Measurements from ENCODE around the gene TBC1D2B.
"Not testable (repeated sequence)": the region's sequence is repeated elsewhere in the genome, so short reads cannot be mapped to it uniquely, and the experiment has no call there.

Gene TBC1D2B

GRCh38 chr15:77982127-77982490, 95.4 kb downstream of the TBC1D2B start:
- H3K9me2 ChIP-seq (replicated peaks; ENCODE audit: insufficient read depth, low read length): no peaks in the 10 kb centered on the region
- no peak overlapping the region for H3K4me2 ChIP-seq (ENCODE audit: low read depth, low read length, poor library complexity, severe bottlenecking)
- H3K4me3 ChIP-seq (ENCODE audit: insufficient read depth, low read length, poor library complexity, severe bottlenecking): no peak overlapping the region
- H3K9me3 ChIP-seq (ENCODE audit: insufficient read depth, low read length): no peaks in the 10 kb centered on the region
- no peaks in the 10 kb centered on the region for H3K27me3 ChIP-seq (ENCODE audit: low read length)
- no peaks in the 10 kb centered on the region for H3K36me3 ChIP-seq (ENCODE audit: low read length)
- no peak overlapping the region for H3K27ac ChIP-seq (ENCODE audit: low read depth, low read length)
- H3F3A ChIP-seq (ENCODE audit: insufficient read depth): no peaks in the 10 kb centered on the region
- no peaks in the 10 kb centered on the region for H4K20me1 ChIP-seq (ENCODE audit: low read depth, low read length)
- H3K79me2 ChIP-seq (ENCODE audit: insufficient read depth, low read length): no peaks in the 10 kb centered on the region
- TF ChIP-seq EZH2phosphoT487 (conservative IDR thresholded peaks at IDR 0.05; ENCODE audit: low read length) (no peak), CTCF (IDR thresholded peaks at IDR 0.05; ENCODE audit: insufficient read depth, low read length, poor library complexity, severe bottlenecking) (no peak)
- no peak overlapping the region for H3K9ac ChIP-seq (ENCODE audit: low read length)
- H2AFZ ChIP-seq (ENCODE audit: low read depth, low read length, severe bottlenecking): no peak overlapping the region

DNA sequence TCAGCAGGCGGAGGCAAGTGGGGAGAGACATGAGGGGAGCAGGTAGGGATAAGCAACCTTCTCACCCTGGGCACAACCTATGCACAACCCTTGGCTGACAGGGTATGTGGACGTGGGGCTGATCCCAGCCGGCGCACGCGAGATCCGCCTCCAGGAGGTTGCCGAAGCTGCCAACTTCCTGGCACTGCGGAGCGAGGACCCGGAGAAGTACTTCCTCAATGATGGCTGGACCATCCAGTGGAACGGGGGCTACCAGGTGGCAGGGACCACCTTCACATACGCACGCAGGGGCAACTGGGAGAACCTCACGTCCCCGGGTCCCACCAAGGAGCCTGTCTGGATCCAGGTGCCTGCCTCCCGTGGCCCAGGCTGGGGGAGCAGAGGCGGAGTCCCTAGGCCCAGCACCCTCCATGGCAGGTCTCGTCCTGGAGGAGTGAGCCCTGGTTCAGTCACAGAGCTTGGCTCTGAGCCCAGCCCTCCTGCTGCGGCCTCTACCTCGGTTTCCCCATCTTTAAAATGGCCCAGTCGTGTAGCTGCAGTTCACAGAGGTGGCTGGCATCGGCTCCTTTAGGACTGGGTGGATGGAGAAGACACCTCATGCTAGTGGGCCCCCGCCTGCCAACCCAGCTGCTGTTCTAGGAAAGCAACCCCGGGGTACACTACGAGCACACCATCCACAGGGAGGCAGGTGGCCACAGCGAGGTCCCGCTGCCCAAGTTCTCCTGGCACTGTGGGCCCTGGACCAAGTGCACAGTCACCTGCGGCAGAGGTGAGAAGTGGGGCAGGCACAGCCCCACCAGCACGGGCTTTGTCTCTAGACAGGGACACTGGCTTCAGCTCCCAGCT, 96.0 kb downstream of the TBC1D2B start:
- H3F3A ChIP-seq (ENCODE audit: insufficient read depth): no peaks in the 10 kb centered on the region
- H3K79me2 ChIP-seq (ENCODE audit: insufficient read depth, low read length): no peaks in the 10 kb centered on the region
- H3K36me3 ChIP-seq (ENCODE audit: low read length): no peaks in the 10 kb centered on the region
- no peaks in the 10 kb centered on the region for H3K9me2 ChIP-seq (replicated peaks; ENCODE audit: insufficient read depth, low read length)
- H3K27me3 ChIP-seq (ENCODE audit: low read length): no peaks in the 10 kb centered on the region
- H3K9ac ChIP-seq (ENCODE audit: low read length): no peak overlapping the region
- H4K20me1 ChIP-seq (ENCODE audit: low read depth, low read length): no peaks in the 10 kb centered on the region
- no peak overlapping the region for H3K27ac ChIP-seq (ENCODE audit: low read depth, low read length)
- H3K4me3 ChIP-seq (ENCODE audit: insufficient read depth, low read length, poor library complexity, severe bottlenecking): no peak overlapping the region
- TF ChIP-seq CTCF (IDR thresholded peaks at IDR 0.05; ENCODE audit: insufficient read depth, low read length, poor library complexity, severe bottlenecking) (no peak), EZH2phosphoT487 (conservative IDR thresholded peaks at IDR 0.05; ENCODE audit: low read length) (no peak)
- no peaks in the 10 kb centered on the region for H3K9me3 ChIP-seq (ENCODE audit: insufficient read depth, low read length)
- H2AFZ ChIP-seq (ENCODE audit: low read depth, low read length, severe bottlenecking): no peak overlapping the region
- no peak overlapping the region for H3K4me2 ChIP-seq (ENCODE audit: low read depth, low read length, poor library complexity, severe bottlenecking)

GRCh38 chr15:77980674-77981073, 96.8 kb downstream of the TBC1D2B start:
- not testable (repeated sequence) for H3K36me3 ChIP-seq (ENCODE audit: low read length); H3K9me2 ChIP-seq (replicated peaks; ENCODE audit: insufficient read depth, low read length); H4K20me1 ChIP-seq (ENCODE audit: low read depth, low read length); H3K79me2 ChIP-seq (ENCODE audit: insufficient read depth, low read length); H3K4me3 ChIP-seq (ENCODE audit: insufficient read depth, low read length, poor library complexity, severe bottlenecking); H3K9ac ChIP-seq (ENCODE audit: low read length); H3F3A ChIP-seq (ENCODE audit: insufficient read depth); H3K4me2 ChIP-seq (ENCODE audit: low read depth, low read length, poor library complexity, severe bottlenecking); H3K9me3 ChIP-seq (ENCODE audit: insufficient read depth, low read length); H2AFZ ChIP-seq (ENCODE audit: low read depth, low read length, severe bottlenecking); H3K27ac ChIP-seq (ENCODE audit: low read depth, low read length); H3K27me3 ChIP-seq (ENCODE audit: low read length)

DNA sequence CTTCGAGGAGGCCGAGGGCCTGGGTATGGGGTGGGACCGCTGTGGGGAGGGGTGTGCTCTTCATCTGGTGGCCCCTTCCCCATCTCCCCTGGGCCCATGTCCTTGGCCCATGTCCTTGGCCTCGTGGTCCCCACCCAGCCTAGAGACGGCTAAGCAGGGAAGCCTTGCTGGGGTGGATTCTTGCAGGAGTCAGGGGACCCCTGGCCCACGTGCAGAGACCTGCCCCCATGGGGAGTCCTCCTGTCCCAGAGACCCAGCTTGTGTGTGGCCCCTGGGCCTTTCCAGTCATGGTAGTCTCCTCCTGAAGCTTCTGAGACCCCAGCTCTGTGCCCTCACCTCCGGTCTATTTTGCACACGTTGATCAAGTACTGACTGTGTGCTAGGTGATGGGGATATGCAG, 97.4 kb downstream of the TBC1D2B start:
- no peak for TF ChIP-seq EZH2phosphoT487 (conservative IDR thresholded peaks at IDR 0.05; ENCODE audit: low read length)
- no peak for TF ChIP-seq CTCF (IDR thresholded peaks at IDR 0.05; ENCODE audit: insufficient read depth, low read length, poor library complexity, severe bottlenecking)
- H3K4me2 ChIP-seq (ENCODE audit: low read depth, low read length, poor library complexity, severe bottlenecking): no peak overlapping the region
- no peaks in the 10 kb centered on the region for H3F3A ChIP-seq (ENCODE audit: insufficient read depth)
- H3K36me3 ChIP-seq (ENCODE audit: low read length): no peaks in the 10 kb centered on the region
- H3K9me2 ChIP-seq (replicated peaks; ENCODE audit: insufficient read depth, low read length): no peaks in the 10 kb centered on the region
- H3K9me3 ChIP-seq (ENCODE audit: insufficient read depth, low read length): no peaks in the 10 kb centered on the region
- no peak overlapping the region for H2AFZ ChIP-seq (ENCODE audit: low read depth, low read length, severe bottlenecking)
- H3K4me3 ChIP-seq (ENCODE audit: insufficient read depth, low read length, poor library complexity, severe bottlenecking): no peak overlapping the region
- H3K27me3 ChIP-seq (ENCODE audit: low read length): no peaks in the 10 kb centered on the region
- no peak overlapping the region for H3K27ac ChIP-seq (ENCODE audit: low read depth, low read length)
- no peaks in the 10 kb centered on the region for H3K79me2 ChIP-seq (ENCODE audit: insufficient read depth, low read length)
- H3K9ac ChIP-seq (ENCODE audit: low read length): no peak overlapping the region
- H4K20me1 ChIP-seq (ENCODE audit: low read depth, low read length): no peaks in the 10 kb centered on the region

DNA sequence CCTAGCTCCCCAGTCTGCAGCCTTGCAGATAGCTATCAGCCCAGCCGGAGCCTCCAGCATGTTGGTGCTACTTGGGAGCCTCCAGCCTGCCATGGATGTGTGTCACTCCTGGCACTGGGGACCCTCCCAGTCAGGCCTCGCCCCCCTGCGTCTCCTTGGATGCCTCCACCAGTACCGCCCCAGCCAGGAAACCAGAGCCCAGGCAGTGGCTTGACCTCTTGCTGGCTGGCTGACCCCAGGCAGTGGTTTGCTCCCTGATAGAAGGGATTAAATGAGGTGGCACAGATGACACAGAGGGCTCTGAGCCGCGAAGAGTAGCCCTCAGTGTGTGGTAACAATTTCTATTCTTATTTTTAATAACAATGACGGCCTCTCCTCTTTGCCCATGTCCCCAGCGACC, 98.4 kb downstream of the TBC1D2B start:
- not testable (repeated sequence) for H3K9ac ChIP-seq (ENCODE audit: low read length); H3K4me2 ChIP-seq (ENCODE audit: low read depth, low read length, poor library complexity, severe bottlenecking); H3K4me3 ChIP-seq (ENCODE audit: insufficient read depth, low read length, poor library complexity, severe bottlenecking); H3K27me3 ChIP-seq (ENCODE audit: low read length); H3K9me3 ChIP-seq (ENCODE audit: insufficient read depth, low read length); H3K79me2 ChIP-seq (ENCODE audit: insufficient read depth, low read length); H3K36me3 ChIP-seq (ENCODE audit: low read length); H3K9me2 ChIP-seq (replicated peaks; ENCODE audit: insufficient read depth, low read length); H4K20me1 ChIP-seq (ENCODE audit: low read depth, low read length); H3K27ac ChIP-seq (ENCODE audit: low read depth, low read length); H3F3A ChIP-seq (ENCODE audit: insufficient read depth); H2AFZ ChIP-seq (ENCODE audit: low read depth, low read length, severe bottlenecking)

DNA sequence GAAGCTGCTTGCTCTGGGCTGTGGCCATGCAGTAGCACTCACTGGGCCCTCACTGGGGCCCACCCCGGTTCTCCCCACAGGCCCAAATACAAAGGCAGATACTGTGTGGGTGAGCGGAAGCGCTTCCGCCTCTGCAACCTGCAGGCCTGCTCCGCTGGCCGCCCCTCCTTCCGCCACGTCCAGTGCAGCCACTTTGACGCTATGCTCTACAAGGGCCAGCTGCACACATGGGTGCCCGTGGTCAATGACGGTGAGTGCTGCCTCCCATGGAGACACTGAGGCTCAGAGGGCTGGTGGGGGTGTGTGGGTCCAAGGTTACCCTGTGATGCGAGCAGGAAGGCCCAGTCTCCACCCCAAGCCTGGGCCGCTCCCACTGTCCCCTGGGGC, 98.8 kb downstream of the TBC1D2B start:
- H3K4me3 ChIP-seq (ENCODE audit: insufficient read depth, low read length, poor library complexity, severe bottlenecking); H3K27ac ChIP-seq (ENCODE audit: low read depth, low read length); H3K9me2 ChIP-seq (replicated peaks; ENCODE audit: insufficient read depth, low read length); H3K27me3 ChIP-seq (ENCODE audit: low read length); H3K79me2 ChIP-seq (ENCODE audit: insufficient read depth, low read length); H3K9ac ChIP-seq (ENCODE audit: low read length); H3F3A ChIP-seq (ENCODE audit: insufficient read depth); H3K4me2 ChIP-seq (ENCODE audit: low read depth, low read length, poor library complexity, severe bottlenecking); H3K9me3 ChIP-seq (ENCODE audit: insufficient read depth, low read length); H4K20me1 ChIP-seq (ENCODE audit: low read depth, low read length); H2AFZ ChIP-seq (ENCODE audit: low read depth, low read length, severe bottlenecking); H3K36me3 ChIP-seq (ENCODE audit: low read length): not testable (repeated sequence)

All from SU-DHL-6 (cell line).